ENCODE results near the gene SLC6A20. TPM values are rescaled to one million over a fixed set of nuclear protein-coding genes. Genes with fewer than 3 reads are reported as not detected.

The SLC6A20 gene
- total RNA-seq, 1 experiment from 2014 or later = 0.89 TPM

DNA sequence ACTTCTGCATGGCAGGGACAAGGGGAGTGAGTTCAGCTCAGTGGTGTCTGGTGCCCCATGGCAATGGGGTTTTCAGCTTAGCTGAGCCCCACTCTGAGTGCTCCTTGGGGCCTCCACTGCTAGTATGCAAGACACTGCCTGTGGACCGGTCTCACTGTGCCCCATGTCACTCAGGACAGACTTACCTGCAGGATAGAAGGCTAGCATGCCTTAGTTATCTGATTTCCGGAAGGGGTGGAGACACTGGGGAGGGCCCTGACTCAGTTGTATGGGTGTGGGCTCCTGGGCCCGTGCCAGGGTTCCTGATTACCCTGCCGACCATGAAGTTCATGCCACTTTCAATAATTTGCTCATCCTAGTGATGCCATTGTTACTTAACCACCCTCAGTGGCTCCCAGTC, 4.3 kb upstream of the SLC6A20 start:
- intact Hi-C loops (cut with micrococcal nuclease) = no loop called here
- Histone ChIP-seq H3K27me3 (ENCODE audit: insufficient read depth, low read length) (no peaks in the 10 kb centered on the region), H4K20me1 (ENCODE audit: insufficient read depth) (no peaks in the 10 kb centered on the region), H3K4me1 (ENCODE audit: control insufficient read depth in 1 of 2, insufficient read depth in 2 of 2, low read length in 2 of 2) (peaks cover 2 to 9% of the 10 kb centered on the region in 2 experiments; a peak in 2 of 4 replicates), H3K79me2 (ENCODE audit: insufficient read depth, low read length) (no peaks in the 10 kb centered on the region), H3K27ac (ENCODE audit: low read depth, low read length) (no peak overlapping the region), H2AFZ (ENCODE audit: low read depth, low read length, poor library complexity, severe bottlenecking) (no peak overlapping the region), H3K9ac (ENCODE audit: low read length) (no peak overlapping the region), H3K4me2 (ENCODE audit: low read length) (no peak overlapping the region), H3K4me3 (replicated peaks in 1 of 2; ENCODE audit: low read depth in 1 of 2, low read length in 2 of 2) (no peak overlapping the region), H3K36me3 (ENCODE audit: control insufficient read depth in 1 of 2, insufficient read depth in 2 of 2, low read length in 2 of 2) (no peaks in the 10 kb centered on the region), H3K9me2 (ENCODE audit: insufficient read depth) (no peaks in the 10 kb centered on the region), H3K9me3 (ENCODE audit: control insufficient read depth in 1 of 2, insufficient read depth in 1 of 2, low read depth in 1 of 2, low read length in 2 of 2) (no peaks in the 10 kb centered on the region)
- ChIA-PET CTCF (no interaction called here), RAD21 (ENCODE audit: low non-redundant PET in 1 of 2, low total read pairs in 2 of 2, uncharacterized antibody in 2 of 2, unreplicated experiment in 2 of 2) (no interaction called here), POLR2A (no interaction called here)
- no TSS peak for BruUV-seq (replicated peaks)
- DNase-seq (ENCODE audit: low read depth, low spot score) = no peak
- TF ChIP-seq SRF (IDR thresholded peaks at IDR 0.05; ENCODE audit: low read depth) (no peak), CBX3 (IDR thresholded peaks at IDR 0.05; ENCODE audit: low read depth) (no peak), SP1 (IDR thresholded peaks at IDR 0.05; ENCODE audit: low read depth) (no peak), ELF1 (IDR thresholded peaks at IDR 0.05; ENCODE audit: borderline replicate concordance, low read depth) (no peak), POLR2A (IDR thresholded peaks at IDR 0.05; ENCODE audit: borderline replicate concordance, extremely low read depth, insufficient read depth, insufficient read length) (no peak), JUND (IDR thresholded peaks at IDR 0.05) (no peak), RAD21 (IDR thresholded peaks at IDR 0.05; ENCODE audit: low read depth) (no peak), ZFX (IDR thresholded peaks at IDR 0.05) (no peak), SIN3A (IDR thresholded peaks at IDR 0.05; ENCODE audit: low read depth) (no peak), TCF7L2 (IDR thresholded peaks at IDR 0.05; ENCODE audit: borderline replicate concordance, extremely low read depth, insufficient read depth, insufficient read length) (no peak), POLR2AphosphoS5 (IDR thresholded peaks at IDR 0.05; ENCODE audit: low read depth, low read length) (no peak), EZH2 (IDR thresholded peaks at IDR 0.05) (no peak), CEBPB (IDR thresholded peaks at IDR 0.05; ENCODE audit: low read depth) (no peak), YY1 (IDR thresholded peaks at IDR 0.05; ENCODE audit: extremely low read depth, insufficient replicate concordance, low read depth, low read length) (no peak), EGR1 (IDR thresholded peaks at IDR 0.05; ENCODE audit: low read depth) (no peak)
- TF ChIP-seq, protein P1, sequence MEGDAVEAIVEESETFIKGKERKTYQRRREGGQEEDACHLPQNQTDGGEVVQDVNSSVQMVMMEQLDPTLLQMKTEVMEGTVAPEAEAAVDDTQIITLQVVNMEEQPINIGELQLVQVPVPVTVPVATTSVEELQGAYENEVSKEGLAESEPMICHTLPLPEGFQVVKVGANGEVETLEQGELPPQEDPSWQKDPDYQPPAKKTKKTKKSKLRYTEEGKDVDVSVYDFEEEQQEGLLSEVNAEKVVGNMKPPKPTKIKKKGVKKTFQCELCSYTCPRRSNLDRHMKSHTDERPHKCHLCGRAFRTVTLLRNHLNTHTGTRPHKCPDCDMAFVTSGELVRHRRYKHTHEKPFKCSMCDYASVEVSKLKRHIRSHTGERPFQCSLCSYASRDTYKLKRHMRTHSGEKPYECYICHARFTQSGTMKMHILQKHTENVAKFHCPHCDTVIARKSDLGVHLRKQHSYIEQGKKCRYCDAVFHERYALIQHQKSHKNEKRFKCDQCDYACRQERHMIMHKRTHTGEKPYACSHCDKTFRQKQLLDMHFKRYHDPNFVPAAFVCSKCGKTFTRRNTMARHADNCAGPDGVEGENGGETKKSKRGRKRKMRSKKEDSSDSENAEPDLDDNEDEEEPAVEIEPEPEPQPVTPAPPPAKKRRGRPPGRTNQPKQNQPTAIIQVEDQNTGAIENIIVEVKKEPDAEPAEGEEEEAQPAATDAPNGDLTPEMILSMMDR (IDR thresholded peaks at IDR 0.05 in 2 of 3, conservative IDR thresholded peaks at IDR 0.05 in 1 of 3; ENCODE audit: borderline replicate concordance in 1 of 3, insufficient read depth in 1 of 3, low read depth in 2 of 3, low read length in 2 of 3) = no peak
- TF ChIP-seq, protein P2, sequence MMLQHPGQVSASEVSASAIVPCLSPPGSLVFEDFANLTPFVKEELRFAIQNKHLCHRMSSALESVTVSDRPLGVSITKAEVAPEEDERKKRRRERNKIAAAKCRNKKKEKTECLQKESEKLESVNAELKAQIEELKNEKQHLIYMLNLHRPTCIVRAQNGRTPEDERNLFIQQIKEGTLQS (IDR thresholded peaks at IDR 0.05) = no peak
- TF ChIP-seq, protein P3, sequence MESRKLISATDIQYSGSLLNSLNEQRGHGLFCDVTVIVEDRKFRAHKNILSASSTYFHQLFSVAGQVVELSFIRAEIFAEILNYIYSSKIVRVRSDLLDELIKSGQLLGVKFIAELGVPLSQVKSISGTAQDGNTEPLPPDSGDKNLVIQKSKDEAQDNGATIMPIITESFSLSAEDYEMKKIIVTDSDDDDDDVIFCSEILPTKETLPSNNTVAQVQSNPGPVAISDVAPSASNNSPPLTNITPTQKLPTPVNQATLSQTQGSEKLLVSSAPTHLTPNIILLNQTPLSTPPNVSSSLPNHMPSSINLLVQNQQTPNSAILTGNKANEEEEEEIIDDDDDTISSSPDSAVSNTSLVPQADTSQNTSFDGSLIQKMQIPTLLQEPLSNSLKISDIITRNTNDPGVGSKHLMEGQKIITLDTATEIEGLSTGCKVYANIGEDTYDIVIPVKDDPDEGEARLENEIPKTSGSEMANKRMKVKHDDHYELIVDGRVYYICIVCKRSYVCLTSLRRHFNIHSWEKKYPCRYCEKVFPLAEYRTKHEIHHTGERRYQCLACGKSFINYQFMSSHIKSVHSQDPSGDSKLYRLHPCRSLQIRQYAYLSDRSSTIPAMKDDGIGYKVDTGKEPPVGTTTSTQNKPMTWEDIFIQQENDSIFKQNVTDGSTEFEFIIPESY (IDR thresholded peaks at IDR 0.05; ENCODE audit: extremely low read depth, insufficient replicate concordance, low read length) = no peak
- ATAC-seq = no peak
